ENCODE data around the gene AQR.

DNA sequence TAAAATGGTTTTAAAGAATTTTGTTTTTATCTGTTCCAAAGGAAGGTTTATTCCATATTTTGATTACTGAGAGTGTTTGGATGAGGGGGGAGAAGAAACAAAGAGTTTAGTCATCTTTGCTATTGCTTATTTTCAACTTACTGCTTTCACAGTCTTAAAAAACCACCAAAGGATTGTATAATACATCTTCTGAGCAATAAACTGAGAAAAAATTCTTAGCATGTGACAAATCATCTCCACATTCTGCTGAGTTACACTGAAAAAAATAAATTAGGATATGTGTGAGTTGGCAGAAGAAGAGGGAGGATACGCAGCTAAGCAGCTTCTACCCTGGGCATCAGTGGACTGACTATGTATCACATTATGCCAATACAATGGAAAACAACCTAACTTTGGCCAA is 151.0 kb downstream of the AQR start:
- TF ChIP-seq, protein P1, sequence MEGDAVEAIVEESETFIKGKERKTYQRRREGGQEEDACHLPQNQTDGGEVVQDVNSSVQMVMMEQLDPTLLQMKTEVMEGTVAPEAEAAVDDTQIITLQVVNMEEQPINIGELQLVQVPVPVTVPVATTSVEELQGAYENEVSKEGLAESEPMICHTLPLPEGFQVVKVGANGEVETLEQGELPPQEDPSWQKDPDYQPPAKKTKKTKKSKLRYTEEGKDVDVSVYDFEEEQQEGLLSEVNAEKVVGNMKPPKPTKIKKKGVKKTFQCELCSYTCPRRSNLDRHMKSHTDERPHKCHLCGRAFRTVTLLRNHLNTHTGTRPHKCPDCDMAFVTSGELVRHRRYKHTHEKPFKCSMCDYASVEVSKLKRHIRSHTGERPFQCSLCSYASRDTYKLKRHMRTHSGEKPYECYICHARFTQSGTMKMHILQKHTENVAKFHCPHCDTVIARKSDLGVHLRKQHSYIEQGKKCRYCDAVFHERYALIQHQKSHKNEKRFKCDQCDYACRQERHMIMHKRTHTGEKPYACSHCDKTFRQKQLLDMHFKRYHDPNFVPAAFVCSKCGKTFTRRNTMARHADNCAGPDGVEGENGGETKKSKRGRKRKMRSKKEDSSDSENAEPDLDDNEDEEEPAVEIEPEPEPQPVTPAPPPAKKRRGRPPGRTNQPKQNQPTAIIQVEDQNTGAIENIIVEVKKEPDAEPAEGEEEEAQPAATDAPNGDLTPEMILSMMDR (IDR thresholded peaks at IDR 0.05): no peak
- no peak for TF ChIP-seq EP300 (IDR thresholded peaks at IDR 0.05)
- TF ChIP-seq POLR2A (IDR thresholded peaks at IDR 0.05): no peak
